Hepatocyte (in vitro differentiated cells): ENCODE measurements around the gene ACSS2.
"Not testable (repeated sequence)": the region's sequence is repeated elsewhere in the genome, so short reads cannot be mapped to it uniquely, and the experiment has no call there.

Experiments
- CTCF ChIP-seq: fragments of 200-600 bp; sonication (generic); IDR thresholded peaks from 2 replicates; pipeline ENCODE4 v1.5.1; 2016; ENCODE audit warnings: antibody characterized with exemption, mild to moderate bottlenecking; ENCODE audit not compliant: poor library complexity
- EZH2 ChIP-seq: fragments of 200-600 bp; sonication (generic); IDR thresholded peaks from 2 replicates; pipeline ENCODE4 v1.6.1; 2016; ENCODE audit warnings: antibody characterized with exemption, mild to moderate bottlenecking, borderline replicate concordance
- EZH2phosphoT487 ChIP-seq: fragments of 200-600 bp; sonication (generic); IDR thresholded peaks from one replicate; pipeline ENCODE4 v1.6.1; 2018; ENCODE audit warnings: antibody characterized with exemption, mild to moderate bottlenecking, low read depth, moderate library complexity; ENCODE audit not compliant: unreplicated experiment, severe bottlenecking

DNA sequence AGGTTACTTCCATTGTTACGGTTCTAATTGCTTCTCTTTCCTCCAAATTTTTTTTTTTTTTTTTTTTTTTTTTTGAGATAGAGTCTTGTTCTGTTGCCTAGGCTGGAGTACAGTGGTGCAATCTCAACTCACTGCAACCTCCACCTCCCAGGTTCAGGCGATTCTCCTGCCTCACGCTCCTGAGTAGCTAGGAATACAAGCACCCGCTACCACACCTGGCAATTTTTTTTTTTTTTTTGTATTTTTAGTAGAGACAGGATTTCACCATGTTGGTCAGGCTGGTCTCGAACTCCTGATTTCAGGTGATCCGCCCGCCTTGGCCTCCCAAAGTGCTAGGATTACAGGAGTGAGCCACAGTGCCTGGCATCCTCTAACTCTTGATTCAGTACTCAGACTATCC is 4.6 kb downstream of the ACSS2 start:
- not testable (repeated sequence) for TF ChIP-seq CTCF, EZH2, EZH2phosphoT487
